Neural progenitor cell (in vitro differentiated cells): ENCODE measurements around the gene CHRND. TPM values are rescaled to one million over a fixed set of nuclear protein-coding genes. Genes with fewer than 3 reads are reported as not detected.

Experiments used
- DNase-seq: peaks from one replicate; pipeline ENCODE4 v3.0.0-alpha.2; 2016; ENCODE audit warnings: low spot score
- H2AFZ ChIP-seq: fragments of 200-600 bp; sonication (generic); replicated peaks from 2 replicates; pipeline ENCODE4 v1.6.1; 2016; ENCODE audit warnings: antibody characterized with exemption
- H3F3A ChIP-seq: fragments of 200-600 bp; sonication (generic); 2 replicates; pipeline ENCODE4 v1.6.1; 2016; ENCODE audit warnings: antibody characterized with exemption, low read depth
- H3K27ac ChIP-seq: fragments of 200-600 bp; sonication (generic); 2 replicates; pipeline ENCODE4 v1.5.1; 2016; ENCODE audit warnings: mild to moderate bottlenecking
- H3K27me3 ChIP-seq: fragments of 200-600 bp; sonication (generic); 2 replicates; pipeline ENCODE4 v1.6.1; 2016; ENCODE audit warnings: mild to moderate bottlenecking, moderate library complexity
- H3K36me3 ChIP-seq: fragments of 200-600 bp; sonication (generic); 2 replicates; pipeline ENCODE4 v1.5.1; 2016
- H3K4me1 ChIP-seq: fragments of 200-600 bp; sonication (generic); 2 replicates; pipeline ENCODE4 v1.6.1; 2016; ENCODE audit warnings: mixed run types
- H3K4me2 ChIP-seq: fragments of 200-600 bp; sonication (generic); 2 replicates; pipeline ENCODE4 v1.6.1; 2016
- H3K4me3 ChIP-seq: fragments of 200-600 bp; sonication (generic); 2 replicates; pipeline ENCODE4 v1.5.1; 2016
- H3K79me2 ChIP-seq: fragments of 200-600 bp; sonication (generic); 2 replicates; pipeline ENCODE4 v1.6.1; 2016; ENCODE audit warnings: low read depth
- H3K9ac ChIP-seq: fragments of 200-600 bp; sonication (generic); 2 replicates; pipeline ENCODE4 v1.6.1; 2016
- H3K9me3 ChIP-seq: fragments of 200-600 bp; sonication (generic); 2 replicates; pipeline ENCODE4 v1.5.1; 2016; ENCODE audit warnings: low read depth
- H4K20me1 ChIP-seq: fragments of 200-600 bp; sonication (generic); 2 replicates; pipeline ENCODE4 v1.6.1; 2016; ENCODE audit warnings: low read depth
- H3K27ac Mint-ChIP-seq: 3 replicates; pipeline ENCODE4 v1.8.0; 2021; ENCODE audit warnings: mixed read lengths
- H3K27me3 Mint-ChIP-seq: 2 replicates; pipeline ENCODE4 v1.8.0; 2022; ENCODE audit warnings: low read depth, mild to moderate bottlenecking, inconsistent platforms, moderate library complexity, mixed read lengths; ENCODE audit not compliant: insufficient read depth
- H3K36me3 Mint-ChIP-seq: 3 replicates; pipeline ENCODE4 v1.8.0; 2021; ENCODE audit warnings: mixed read lengths
- H3K4me1 Mint-ChIP-seq: 3 replicates; pipeline ENCODE4 v1.8.0; 2021; ENCODE audit warnings: mixed read lengths
- H3K4me3 Mint-ChIP-seq: 3 replicates; pipeline ENCODE4 v1.8.0; 2021; ENCODE audit warnings: mild to moderate bottlenecking, moderate library complexity, mixed read lengths
- H3K9me3 Mint-ChIP-seq: 3 replicates; pipeline ENCODE4 v1.8.0; 2020; ENCODE audit warnings: mixed read lengths
- EZH2 ChIP-seq: fragments of 200-600 bp; sonication (generic); IDR thresholded peaks from 2 replicates; pipeline ENCODE4 v1.6.1; 2017; ENCODE audit warnings: antibody characterized with exemption, mild to moderate bottlenecking, moderate library complexity
- EZH2phosphoT487 ChIP-seq: fragments of 200-600 bp; sonication (generic); IDR thresholded peaks from 2 replicates; pipeline ENCODE4 v1.6.1; 2017; ENCODE audit warnings: antibody characterized with exemption
- total RNA-seq: library from RNA; depleted of rRNA; stranded (reverse); fragments of >200 nt; gene quantifications from 2 replicates; pipeline ENCODE4 v1.2.3, GENCODE V29; 2015; ENCODE audit warnings: low replicate concordance
- TF ChIP-seq, protein P1 (sequence below): fragments of 200-600 bp; sonication (generic); IDR thresholded peaks from 2 replicates; pipeline ENCODE4 v1.5.1; 2017; ENCODE audit warnings: antibody characterized with exemption, mild to moderate bottlenecking

The CHRND gene
- total RNA-seq, 1 donor from 2014 or later: not detected

DNA sequence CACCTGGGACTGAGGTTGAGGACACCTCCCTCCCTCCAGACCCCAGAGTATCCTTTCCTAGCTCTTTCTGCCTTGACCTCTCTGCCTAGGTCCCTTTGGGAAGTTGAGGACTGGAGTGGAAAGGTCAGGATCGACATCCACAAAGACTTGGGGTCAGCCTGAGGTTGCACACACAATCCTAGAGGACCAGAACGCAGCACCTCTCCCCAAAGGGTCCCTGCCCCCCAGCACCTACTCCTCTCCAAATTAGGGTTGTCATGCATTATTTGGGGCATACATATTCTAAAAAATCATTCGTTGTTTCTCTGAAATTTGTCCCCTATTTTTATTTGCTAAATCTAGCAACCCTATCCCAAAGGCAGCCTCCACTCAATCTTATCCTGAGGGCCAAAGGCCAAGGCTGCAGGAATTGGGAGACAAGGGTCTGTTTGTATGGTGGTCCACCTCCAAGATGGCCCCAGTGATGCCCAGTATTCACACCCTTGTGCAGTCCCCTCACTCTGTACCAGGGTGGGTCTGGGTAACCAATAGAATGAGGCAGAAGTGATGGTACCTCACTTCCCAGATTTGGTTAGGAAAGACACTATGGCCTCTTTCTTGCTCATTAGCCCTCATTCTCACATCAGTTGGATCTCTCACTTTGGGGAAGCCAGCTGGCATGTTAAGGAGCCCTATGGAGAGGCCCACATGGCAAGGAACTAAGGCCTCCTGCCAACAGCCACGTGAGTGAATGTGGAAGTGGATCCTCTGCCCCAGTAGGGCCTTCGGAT lies 10.0 kb downstream of the CHRND start:
- Mint-ChIP-seq H3K9me3 (no peaks in the 10 kb centered on the region), H3K36me3 (no peaks in the 10 kb centered on the region), H3K4me1 (peaks cover 29% of the 10 kb centered on the region), H3K27ac (no peak overlapping the region), H3K4me3 (no peak overlapping the region), H3K27me3 (peaks cover 3% of the 10 kb centered on the region)
- H3K36me3 ChIP-seq: no peaks in the 10 kb centered on the region
- no peaks in the 10 kb centered on the region for H3K27me3 ChIP-seq
- H3K79me2 ChIP-seq: no peaks in the 10 kb centered on the region
- DNase-seq: no peak
- H3K4me1 ChIP-seq: peaks cover 16% of the 10 kb centered on the region
- peaks cover 3% of the 10 kb centered on the region for H3F3A ChIP-seq
- H3K4me2 ChIP-seq: no peak overlapping the region
- H3K9me3 ChIP-seq: no peaks in the 10 kb centered on the region
- H4K20me1 ChIP-seq: no peaks in the 10 kb centered on the region
- H3K9ac ChIP-seq: no peak overlapping the region
- H2AFZ ChIP-seq: no peak overlapping the region
- H3K4me3 ChIP-seq: no peak overlapping the region
- TF ChIP-seq, protein P1, sequence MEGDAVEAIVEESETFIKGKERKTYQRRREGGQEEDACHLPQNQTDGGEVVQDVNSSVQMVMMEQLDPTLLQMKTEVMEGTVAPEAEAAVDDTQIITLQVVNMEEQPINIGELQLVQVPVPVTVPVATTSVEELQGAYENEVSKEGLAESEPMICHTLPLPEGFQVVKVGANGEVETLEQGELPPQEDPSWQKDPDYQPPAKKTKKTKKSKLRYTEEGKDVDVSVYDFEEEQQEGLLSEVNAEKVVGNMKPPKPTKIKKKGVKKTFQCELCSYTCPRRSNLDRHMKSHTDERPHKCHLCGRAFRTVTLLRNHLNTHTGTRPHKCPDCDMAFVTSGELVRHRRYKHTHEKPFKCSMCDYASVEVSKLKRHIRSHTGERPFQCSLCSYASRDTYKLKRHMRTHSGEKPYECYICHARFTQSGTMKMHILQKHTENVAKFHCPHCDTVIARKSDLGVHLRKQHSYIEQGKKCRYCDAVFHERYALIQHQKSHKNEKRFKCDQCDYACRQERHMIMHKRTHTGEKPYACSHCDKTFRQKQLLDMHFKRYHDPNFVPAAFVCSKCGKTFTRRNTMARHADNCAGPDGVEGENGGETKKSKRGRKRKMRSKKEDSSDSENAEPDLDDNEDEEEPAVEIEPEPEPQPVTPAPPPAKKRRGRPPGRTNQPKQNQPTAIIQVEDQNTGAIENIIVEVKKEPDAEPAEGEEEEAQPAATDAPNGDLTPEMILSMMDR: no peak
- TF ChIP-seq EZH2phosphoT487: no peak
- no peak for TF ChIP-seq EZH2
- no peak overlapping the region for H3K27ac ChIP-seq

DNA sequence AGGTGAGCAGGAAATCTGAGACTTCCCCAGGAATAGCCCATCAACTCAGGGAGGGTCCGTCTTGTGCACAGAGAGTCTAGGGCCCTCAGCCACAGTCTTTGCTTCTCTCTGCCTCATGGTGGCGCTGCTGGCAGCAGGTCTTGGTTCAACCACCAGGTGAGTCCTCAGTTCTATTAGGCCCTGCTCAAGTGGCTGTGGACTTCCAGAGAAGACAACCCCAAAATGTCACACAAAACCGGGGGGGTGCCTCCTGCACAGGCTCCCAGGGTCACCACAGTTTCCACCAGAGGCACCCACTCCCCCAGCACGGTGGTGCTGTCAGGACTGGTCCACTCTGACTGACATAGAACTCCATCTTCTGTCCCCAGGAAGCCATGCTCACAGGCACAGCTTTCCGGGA lies 11.1 kb downstream of the CHRND start:
- Mint-ChIP-seq H3K9me3 (no peaks in the 10 kb centered on the region), H3K27me3 (peaks cover 3% of the 10 kb centered on the region), H3K4me3 (no peak overlapping the region), H3K27ac (no peak overlapping the region), H3K4me1 (peaks cover 29% of the 10 kb centered on the region), H3K36me3 (no peaks in the 10 kb centered on the region)
- Histone ChIP-seq H4K20me1 (no peaks in the 10 kb centered on the region), H3K4me2 (no peak overlapping the region), H3K9me3 (no peaks in the 10 kb centered on the region), H3F3A (peaks cover 3% of the 10 kb centered on the region), H3K36me3 (no peaks in the 10 kb centered on the region), H2AFZ (no peak overlapping the region), H3K27ac (no peak overlapping the region), H3K4me3 (no peak overlapping the region), H3K79me2 (no peaks in the 10 kb centered on the region), H3K27me3 (no peaks in the 10 kb centered on the region), H3K9ac (no peak overlapping the region), H3K4me1 (peaks cover 16% of the 10 kb centered on the region)
- TF ChIP-seq EZH2phosphoT487 (no peak), EZH2 (no peak)
- TF ChIP-seq, protein P1: peak; percentile 69
- peak; percentile 58 for DNase-seq

DNA sequence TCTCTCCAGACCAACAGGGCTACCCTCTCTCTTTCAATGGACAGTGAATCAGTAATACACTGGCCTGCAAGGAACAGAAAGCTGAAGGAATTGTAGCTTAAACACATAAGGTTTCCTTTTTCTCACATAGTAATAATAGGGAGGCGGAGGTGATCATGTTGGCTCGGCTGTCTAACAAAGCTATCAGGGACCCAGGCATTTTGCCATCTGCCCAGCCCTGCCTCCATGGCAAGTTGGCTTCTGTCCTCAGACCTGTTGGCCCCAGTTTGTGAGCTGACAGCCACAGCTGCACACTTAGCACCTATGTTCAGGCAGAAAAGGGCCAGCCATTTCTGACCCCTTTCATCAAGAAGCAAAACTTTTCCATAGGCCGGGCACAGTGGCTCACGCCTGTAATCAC lies 11.5 kb downstream of the CHRND start:
- Histone ChIP-seq H4K20me1 (no peaks in the 10 kb centered on the region), H3K4me1 (peaks cover 16% of the 10 kb centered on the region), H3K27me3 (no peaks in the 10 kb centered on the region), H3K4me2 (no peak overlapping the region), H3F3A (peaks cover 3% of the 10 kb centered on the region), H3K4me3 (no peak overlapping the region), H3K9me3 (no peaks in the 10 kb centered on the region), H3K27ac (no peak overlapping the region), H2AFZ (no peak overlapping the region), H3K36me3 (no peaks in the 10 kb centered on the region), H3K9ac (no peak overlapping the region), H3K79me2 (no peaks in the 10 kb centered on the region)
- DNase-seq: no peak
- Mint-ChIP-seq H3K27ac (no peak overlapping the region), H3K4me1 (peaks cover 29% of the 10 kb centered on the region), H3K36me3 (no peaks in the 10 kb centered on the region), H3K4me3 (no peak overlapping the region), H3K9me3 (no peaks in the 10 kb centered on the region), H3K27me3 (peaks cover 3% of the 10 kb centered on the region)
- no peak for TF ChIP-seq EZH2phosphoT487
- TF ChIP-seq EZH2: no peak
- TF ChIP-seq, protein P1: no peak
